ENCODE results near the gene TBX10. TPM values are rescaled to one million over a fixed set of nuclear protein-coding genes. Genes with fewer than 3 reads are reported as not detected.

Gene TBX10
- total RNA-seq, 1 experiment from 2014 or later: not detected

DNA sequence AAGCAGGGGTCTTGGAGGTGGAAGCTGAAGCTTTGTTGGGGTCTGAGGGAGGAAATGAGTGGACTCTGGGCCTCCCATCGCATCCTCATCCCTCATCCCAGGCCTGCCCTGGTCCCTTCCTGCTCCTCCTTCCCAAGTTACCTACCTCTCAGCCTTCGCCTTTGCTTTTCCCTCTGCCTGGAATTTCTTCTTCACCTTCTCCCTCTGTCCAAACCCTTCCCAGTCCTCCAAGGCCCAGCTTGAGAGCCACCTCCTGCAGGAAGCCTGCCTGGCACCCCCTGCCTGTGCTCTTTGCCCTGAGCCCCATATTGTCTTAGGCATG lies 7.7 kb downstream of the TBX10 start:
- H2AFZ ChIP-seq (ENCODE audit: low read depth, low read length, poor library complexity, severe bottlenecking): no peak overlapping the region
- H3K36me3 ChIP-seq (ENCODE audit: control insufficient read depth in 1 of 2, insufficient read depth in 2 of 2, low read length in 2 of 2): no peaks in the 10 kb centered on the region
- no peaks in the 10 kb centered on the region for H3K79me2 ChIP-seq (ENCODE audit: insufficient read depth, low read length)
- H3K9me2 ChIP-seq (ENCODE audit: insufficient read depth): no peaks in the 10 kb centered on the region
- TF ChIP-seq CTCF (IDR thresholded peaks at IDR 0.05 in 2 of 3, conservative IDR thresholded peaks at IDR 0.05 in 1 of 3; ENCODE audit: borderline replicate concordance in 1 of 3, insufficient read depth in 1 of 3, low read depth in 2 of 3, low read length in 2 of 3) (no peak), EZH2phosphoT487 (IDR thresholded peaks at IDR 0.05; ENCODE audit: borderline replicate concordance) (no peak), YY1 (IDR thresholded peaks at IDR 0.05; ENCODE audit: extremely low read depth, insufficient replicate concordance, low read depth, low read length) (no peak), EZH2 (IDR thresholded peaks at IDR 0.05) (no peak), ZFX (IDR thresholded peaks at IDR 0.05) (no peak), FOSL1 (IDR thresholded peaks at IDR 0.05; ENCODE audit: low read depth) (no peak), EGR1 (IDR thresholded peaks at IDR 0.05; ENCODE audit: low read depth) (no peak), REST (IDR thresholded peaks at IDR 0.05; ENCODE audit: low read depth) (no peak), ZNF274 (IDR thresholded peaks at IDR 0.05; ENCODE audit: low read depth, low read length) (no peak)
- TF ChIP-seq, protein P1, sequence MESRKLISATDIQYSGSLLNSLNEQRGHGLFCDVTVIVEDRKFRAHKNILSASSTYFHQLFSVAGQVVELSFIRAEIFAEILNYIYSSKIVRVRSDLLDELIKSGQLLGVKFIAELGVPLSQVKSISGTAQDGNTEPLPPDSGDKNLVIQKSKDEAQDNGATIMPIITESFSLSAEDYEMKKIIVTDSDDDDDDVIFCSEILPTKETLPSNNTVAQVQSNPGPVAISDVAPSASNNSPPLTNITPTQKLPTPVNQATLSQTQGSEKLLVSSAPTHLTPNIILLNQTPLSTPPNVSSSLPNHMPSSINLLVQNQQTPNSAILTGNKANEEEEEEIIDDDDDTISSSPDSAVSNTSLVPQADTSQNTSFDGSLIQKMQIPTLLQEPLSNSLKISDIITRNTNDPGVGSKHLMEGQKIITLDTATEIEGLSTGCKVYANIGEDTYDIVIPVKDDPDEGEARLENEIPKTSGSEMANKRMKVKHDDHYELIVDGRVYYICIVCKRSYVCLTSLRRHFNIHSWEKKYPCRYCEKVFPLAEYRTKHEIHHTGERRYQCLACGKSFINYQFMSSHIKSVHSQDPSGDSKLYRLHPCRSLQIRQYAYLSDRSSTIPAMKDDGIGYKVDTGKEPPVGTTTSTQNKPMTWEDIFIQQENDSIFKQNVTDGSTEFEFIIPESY (IDR thresholded peaks at IDR 0.05; ENCODE audit: extremely low read depth, insufficient replicate concordance, low read length): no peak
- ChIA-PET CTCF (interaction anchor here (1.1 kb wide), 1 partner anchor 28 kb away, joined by 3 read pairs; no protein-coding TSS in a partner anchor), RAD21 (ENCODE audit: low non-redundant PET in 1 of 2, low total read pairs in 2 of 2, uncharacterized antibody in 2 of 2, unreplicated experiment in 2 of 2) (no interaction called here), POLR2A (no interaction called here)
- H3K9ac ChIP-seq (ENCODE audit: low read length): no peak overlapping the region
- no peak for DNase-seq (ENCODE audit: low read depth, low spot score)
- no peaks in the 10 kb centered on the region for H3K9me3 ChIP-seq (ENCODE audit: control insufficient read depth in 1 of 2, insufficient read depth in 1 of 2, low read depth in 1 of 2, low read length in 2 of 2)
- intact Hi-C loops (cut with micrococcal nuclease): loop anchor here (10.0 kb wide), 1 partner anchor 83 kb away; no protein-coding TSS in a partner anchor
- H3K27me3 ChIP-seq (ENCODE audit: insufficient read depth, low read length): no peaks in the 10 kb centered on the region
- no peak for ATAC-seq
- no peak overlapping the region; the same call in 1 of the 2 replicates for H3K27ac ChIP-seq (ENCODE audit: low read depth, low read length)
- no peak overlapping the region for H3K4me3 ChIP-seq (replicated peaks in 1 of 2; ENCODE audit: low read depth in 1 of 2, low read length in 2 of 2)
- BruUV-seq (replicated peaks): no TSS peak
- no peak overlapping the region for H3K4me2 ChIP-seq (ENCODE audit: low read length)
- H4K20me1 ChIP-seq (ENCODE audit: insufficient read depth): no peaks in the 10 kb centered on the region
- H3K4me1 ChIP-seq (ENCODE audit: control insufficient read depth in 1 of 2, insufficient read depth in 2 of 2, low read length in 2 of 2): peaks cover 5 to 25% of the 10 kb centered on the region in 2 experiments; a peak in 3 of 4 replicates

Measured in HCT116 (cell line).